Astrocyte (in vitro differentiated cells and primary cell): ENCODE results near the gene RAD51B.

ENCODE experiments used
- EZH2 ChIP-seq: IDR thresholded peaks from 2 replicates; pipeline ENCODE4 v1.6.1; 2012; ENCODE audit warnings: mild to moderate bottlenecking, low read length, inconsistent platforms; ENCODE audit not compliant: insufficient read depth
- TF ChIP-seq, protein P1 (sequence below): IDR thresholded peaks from 2 replicates; pipeline ENCODE4 v1.5.1; 2011; ENCODE audit warnings: low read depth, mild to moderate bottlenecking, inconsistent platforms, low read length, moderate library complexity; ENCODE audit not compliant: insufficient read depth

- TF ChIP-seq, protein P1, sequence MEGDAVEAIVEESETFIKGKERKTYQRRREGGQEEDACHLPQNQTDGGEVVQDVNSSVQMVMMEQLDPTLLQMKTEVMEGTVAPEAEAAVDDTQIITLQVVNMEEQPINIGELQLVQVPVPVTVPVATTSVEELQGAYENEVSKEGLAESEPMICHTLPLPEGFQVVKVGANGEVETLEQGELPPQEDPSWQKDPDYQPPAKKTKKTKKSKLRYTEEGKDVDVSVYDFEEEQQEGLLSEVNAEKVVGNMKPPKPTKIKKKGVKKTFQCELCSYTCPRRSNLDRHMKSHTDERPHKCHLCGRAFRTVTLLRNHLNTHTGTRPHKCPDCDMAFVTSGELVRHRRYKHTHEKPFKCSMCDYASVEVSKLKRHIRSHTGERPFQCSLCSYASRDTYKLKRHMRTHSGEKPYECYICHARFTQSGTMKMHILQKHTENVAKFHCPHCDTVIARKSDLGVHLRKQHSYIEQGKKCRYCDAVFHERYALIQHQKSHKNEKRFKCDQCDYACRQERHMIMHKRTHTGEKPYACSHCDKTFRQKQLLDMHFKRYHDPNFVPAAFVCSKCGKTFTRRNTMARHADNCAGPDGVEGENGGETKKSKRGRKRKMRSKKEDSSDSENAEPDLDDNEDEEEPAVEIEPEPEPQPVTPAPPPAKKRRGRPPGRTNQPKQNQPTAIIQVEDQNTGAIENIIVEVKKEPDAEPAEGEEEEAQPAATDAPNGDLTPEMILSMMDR, result no peak
- TF ChIP-seq EZH2, result no peak
Observed at GRCh38 chr14:68571928-68572525, 752.4 kb downstream of the RAD51B start.
